OCI-M1 (cell line): ENCODE measurements around the gene HGD.
"Not testable (repeated sequence)": the region's sequence is repeated elsewhere in the genome, so short reads cannot be mapped to it uniquely, and the experiment has no call there.

Experiments used
- DNase-seq: peaks from one replicate; lab custom pipeline; 2025; lab: John Stamatoyannopoulos, UW

HGD gene

DNA sequence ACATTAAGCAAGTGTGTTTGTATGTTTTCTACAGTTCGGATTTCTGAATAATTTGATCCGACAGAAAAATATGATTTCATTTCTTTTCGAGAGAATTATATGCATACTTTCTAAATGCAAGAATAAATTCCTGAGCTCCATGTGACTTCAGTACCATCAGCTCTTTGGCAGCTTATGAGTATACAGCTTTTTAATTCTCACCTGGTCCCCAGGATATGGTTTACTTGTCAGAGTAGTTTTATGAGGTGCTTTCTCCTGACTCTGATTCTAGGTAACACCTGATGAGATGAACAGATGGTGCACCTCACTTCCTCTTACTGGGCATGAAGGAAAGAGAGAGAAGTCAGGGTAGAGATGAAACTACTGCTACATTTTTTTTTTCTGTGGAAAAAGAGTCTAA lies 3.1 kb downstream of the HGD start:
- DNase-seq = no peak

DNA sequence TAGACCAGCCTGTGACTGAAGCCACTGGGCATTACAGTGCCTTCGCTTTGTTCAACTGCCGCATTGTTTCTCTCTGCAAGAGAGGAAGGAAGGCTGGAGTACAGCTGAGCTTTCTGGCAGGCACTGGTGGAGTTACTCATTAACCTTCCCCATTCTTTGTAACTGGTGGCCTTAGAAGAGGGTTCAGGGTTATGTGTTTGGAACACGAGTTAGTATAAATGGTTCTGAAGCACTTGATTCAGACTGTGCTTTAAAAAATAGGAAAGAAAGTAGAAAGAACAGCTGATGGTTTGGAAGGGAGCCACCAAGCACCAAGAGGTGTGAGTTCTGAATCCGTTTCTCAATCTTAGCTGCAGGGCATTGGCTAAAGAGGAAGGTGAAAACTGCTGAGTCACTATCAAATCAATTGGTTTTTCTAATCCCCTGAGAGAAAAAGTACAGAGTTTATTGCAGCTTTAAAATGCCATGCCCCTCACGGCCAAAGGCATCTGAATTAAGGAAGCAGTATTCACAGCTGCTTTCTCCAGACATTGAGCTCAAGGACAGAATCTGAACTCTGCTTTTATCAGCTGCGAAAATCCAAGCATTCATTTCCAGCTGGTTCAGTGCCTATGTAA lies 3.6 kb downstream of the HGD start:
- peak; percentile 88 for DNase-seq

DNA sequence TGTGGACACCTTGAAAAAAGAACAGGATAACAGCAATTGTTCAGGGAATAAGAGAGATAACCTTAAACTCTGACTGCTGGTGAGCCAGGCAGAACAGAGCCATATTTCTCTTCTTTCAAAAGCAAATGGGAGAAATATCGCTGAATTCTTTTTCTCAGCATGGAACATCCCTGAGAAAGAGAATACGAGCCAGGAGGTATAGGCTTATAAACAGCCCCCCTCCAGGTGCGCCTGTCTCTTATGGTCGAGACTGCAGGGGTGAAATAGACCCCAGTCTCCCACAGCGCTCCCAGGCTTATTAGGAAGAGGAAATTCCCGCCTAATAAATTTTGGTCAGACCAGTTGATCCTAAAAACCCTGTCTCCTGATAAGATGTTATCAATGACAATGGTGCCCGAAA lies 4.8 kb downstream of the HGD start:
- DNase-seq = not testable (repeated sequence)

DNA sequence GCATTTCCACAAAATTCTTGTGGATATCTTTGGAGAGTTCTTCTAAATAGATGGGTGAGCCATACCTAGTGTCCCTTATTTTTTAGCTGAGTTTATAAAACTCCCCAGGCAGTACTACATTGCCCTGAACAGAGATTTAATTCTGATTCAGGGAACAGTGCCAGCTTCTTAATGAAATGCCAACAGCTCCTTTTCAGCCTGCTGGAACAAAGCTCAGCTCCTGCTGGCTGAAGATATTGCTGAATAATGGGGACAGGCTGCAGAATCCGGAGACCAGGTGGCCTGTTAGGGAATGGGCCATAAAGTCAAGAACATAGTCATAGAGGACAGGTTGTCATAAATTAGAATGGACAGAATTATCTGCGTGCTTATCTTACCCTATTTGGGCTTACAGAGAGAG lies 8.9 kb downstream of the HGD start:
- DNase-seq = no peak

DNA sequence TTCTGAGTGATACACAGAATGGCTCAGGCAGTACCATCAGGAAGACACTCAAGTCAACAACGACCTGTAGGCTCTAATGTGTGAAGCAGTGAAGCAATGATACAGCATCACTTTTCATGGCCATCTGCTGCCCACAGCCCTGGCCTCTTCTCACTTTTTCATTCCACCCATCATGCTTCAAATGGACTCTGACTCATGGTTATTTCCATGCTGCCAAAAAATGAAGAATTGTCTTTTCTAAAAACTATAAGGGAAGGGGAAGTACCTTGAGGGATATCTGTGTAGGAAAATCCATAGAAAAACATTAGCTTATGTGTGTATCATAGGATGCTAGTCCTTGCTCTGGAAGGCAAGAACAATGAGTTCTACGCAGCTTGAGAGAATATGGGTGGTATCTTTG lies 11.5 kb downstream of the HGD start:
- no peak for DNase-seq

DNA sequence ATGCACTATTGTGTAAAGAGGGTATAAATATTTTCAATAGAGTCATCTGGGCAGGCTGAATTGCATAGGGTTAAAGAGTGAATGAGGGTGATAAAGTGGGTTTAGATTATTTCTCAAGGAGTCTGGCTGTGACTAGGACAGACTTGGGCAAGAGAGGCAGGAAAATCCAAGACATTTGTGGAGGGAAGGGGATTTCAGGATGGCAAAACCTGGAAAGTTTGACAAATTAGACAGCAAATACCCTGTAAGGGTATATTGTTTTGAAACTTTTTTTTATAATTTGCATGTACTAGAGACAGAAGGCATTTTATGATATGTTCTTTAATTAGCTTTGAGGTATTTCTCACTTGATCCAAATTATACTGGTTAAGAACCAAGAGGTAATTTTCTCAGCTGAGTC lies 17.1 kb downstream of the HGD start:
- no peak for DNase-seq

DNA sequence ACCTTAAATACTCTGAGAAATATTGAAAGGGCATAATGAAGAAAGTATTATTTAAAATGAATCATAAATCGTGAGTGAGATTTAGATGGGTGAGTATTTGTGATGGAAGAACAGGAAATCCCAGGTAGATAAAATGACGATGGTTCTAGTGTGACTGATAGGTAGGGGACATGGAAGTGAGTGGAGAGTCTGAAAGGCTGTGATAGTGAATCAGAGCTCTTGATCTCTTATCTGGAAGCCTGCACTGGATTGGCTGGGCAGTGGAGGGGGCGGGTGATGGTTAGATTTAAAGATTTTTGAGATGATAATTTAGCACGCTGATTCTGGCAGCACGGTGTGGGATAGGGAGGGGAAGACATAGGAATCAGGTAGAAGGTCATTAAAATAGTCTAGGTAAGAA lies 20.1 kb downstream of the HGD start:
- DNase-seq = no peak

DNA sequence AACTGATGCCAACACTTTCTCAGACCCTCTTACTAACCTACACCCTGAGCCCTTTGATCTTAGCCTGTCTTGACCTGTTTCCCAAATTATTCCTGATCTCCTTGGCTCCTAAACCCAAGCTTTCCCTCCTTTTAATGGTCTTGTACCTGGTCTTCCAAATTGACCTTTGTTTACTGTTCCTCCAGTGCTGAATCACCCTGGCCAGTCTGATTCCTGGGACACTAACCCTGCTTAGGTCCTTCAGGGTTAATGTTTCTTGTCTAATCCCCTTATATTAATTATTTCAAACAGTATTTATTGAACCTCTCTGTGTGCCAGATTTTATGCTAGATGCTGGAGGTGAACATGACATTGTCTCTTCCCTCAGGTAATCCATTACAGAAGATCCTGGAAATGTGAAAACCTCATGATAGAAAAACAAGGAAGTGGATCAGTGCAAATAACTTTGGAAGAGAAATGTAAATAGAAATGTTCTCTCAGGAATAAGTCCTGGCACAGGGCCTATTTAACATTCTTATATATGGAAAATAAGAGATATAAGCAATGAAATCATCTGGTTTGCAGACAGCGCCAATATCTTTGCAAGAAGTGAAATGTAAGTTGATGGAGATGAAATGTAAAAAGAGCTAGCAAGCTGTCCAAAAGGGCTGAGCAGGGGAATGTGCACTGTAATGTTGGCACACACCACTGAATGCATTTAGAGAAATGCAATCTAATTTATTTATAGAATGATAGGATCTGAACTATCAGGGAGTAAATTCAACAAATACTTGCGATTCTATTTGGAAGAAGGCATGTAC lies 20.7 kb downstream of the HGD start:
- no peak for DNase-seq

DNA sequence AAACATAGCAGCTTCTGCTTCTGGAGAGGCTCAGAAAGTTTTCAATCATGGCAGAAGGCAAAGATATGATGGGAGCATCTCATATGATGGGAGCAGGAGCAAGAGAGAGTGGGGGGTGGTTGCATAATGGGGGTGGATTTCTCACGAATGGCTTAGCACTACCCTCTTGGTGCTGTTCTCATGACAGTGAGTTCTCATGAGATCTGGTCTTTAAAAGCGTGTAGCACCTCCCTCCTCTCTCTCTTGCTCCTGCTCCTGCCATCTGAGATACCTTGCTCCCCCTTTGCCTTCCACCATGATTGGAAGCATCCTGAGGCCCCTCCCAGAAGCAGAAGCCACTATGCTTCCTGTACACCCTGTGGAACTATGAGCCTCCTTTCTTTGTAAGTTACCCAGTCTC lies 22.2 kb downstream of the HGD start:
- DNase-seq = no peak

DNA sequence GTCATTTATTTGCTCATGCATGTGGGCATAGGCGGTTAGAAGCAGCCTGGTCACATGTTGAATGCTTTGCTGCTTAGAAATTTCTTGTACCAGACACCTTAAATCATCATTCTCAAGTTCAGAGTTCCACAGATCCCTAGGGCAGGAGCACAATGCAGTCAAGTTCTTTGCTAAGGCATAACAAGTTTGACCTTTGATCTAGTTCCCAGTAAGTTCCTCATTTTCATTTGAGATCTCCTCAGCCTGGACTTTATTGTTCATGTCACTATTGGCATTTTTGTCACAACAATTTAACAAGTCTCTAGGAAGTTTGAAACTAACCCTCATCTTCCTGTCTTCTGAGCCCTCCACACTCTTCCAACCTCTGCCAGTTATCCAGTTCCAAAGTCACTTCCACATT lies 22.8 kb downstream of the HGD start:
- DNase-seq = peak; percentile 65

DNA sequence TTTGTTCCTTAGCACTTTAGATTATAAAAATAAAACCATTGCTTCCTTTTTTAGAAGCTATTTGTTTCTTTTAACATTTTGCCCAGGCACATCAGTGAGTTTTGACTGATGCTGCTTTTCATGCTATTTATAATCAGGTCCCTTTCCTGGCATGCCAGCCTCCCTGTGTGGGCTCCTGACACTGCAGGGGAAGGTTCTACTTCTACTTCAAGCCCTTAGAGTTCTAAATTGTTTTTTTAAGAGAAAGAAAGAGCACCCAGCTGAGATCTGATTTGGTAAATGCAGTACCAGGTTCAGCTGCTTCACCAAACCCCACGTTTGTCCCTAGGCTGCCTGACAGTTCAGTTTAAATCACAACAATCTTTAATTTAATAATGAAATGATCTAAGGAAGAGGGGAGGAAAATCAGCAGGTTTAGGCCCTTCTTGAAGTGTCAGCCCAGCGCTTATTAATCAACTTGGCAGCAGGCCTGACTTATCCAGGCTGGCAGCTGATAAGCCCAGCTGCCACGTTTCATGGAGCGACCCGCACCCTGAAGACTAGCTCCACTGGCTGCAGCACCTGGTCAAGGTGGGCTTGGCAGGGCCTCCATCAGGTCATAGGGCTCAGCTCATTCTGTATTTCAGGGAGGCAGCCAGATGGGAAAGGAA lies 29.0 kb downstream of the HGD start:
- DNase-seq = no peak

DNA sequence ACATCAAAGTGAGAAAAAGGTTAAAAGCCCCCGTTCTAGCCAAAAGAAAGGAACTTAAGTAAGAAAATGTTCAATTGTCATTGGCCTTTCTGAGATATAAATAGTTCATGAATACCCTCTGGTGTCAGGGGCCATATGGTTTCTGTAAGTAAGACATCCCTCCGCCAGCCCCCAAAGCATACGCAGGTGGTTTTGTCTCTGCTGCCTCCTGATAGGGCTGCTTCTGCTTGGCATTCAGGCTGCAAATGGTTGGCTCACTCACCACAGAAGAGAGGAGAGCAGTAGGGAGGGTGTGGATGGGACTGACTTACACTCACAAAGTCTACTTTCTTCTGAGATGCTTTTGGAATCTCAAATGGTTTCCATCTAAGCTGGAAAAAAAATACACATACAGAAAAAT lies 29.8 kb downstream of the HGD start:
- DNase-seq = no peak

DNA sequence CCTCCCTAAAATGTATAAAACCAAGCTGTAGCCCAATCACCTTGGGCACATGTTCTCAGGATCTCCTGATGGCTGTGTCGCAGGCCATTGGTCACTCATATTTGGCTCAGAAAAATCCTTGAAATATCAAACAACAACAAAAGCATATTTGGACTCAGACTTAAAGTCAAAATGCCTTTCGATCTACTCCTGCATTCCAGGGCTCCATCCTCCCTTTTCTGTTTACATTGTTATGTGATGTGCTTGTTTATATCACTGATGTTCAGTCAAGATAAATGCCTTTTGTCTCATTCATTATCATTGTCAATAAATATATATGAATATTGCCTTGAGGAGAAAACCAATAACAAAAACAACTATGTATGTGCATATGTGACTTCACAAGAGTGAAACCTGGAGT lies 31.7 kb downstream of the HGD start:
- no peak for DNase-seq

DNA sequence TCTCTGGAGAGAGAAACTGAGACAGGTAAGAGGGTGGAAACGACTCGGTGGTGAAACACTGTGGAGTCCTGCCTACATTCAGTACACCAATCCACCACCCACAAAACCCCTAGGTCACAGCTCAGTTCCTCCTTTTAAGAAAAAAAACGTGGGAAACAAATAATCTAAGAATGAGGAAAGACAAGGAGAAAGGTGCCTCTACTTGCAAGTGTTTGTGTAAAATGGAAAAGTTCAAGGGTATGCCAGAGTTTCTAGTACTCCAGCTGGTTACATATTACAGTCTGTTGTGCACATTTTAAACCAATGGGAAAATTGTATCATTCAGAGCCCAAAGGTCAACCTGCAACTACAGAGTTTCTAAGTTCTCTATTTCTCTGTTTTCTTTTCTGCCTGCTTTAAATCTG lies 32.2 kb downstream of the HGD start:
- peak; percentile 9 for DNase-seq

DNA sequence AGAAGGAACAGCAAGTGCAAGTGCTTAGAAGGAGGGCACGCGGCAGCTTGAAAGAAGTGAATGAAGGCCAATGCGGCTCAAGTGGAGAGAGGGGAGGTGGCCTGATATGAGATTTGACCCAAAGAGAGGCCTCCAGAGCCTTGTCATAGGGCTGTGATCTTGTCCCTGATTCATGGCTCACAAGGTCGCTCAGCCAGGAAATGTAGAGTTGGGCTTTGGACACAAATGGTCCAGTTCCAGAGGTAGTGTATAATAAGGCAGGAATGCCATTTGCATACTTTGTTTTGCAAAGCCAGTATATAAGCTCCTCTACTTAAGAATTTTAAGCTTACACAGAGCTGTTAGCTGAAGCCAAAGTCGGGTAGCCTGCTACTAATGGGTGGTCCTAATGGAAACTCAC lies 33.7 kb downstream of the HGD start:
- DNase-seq = no peak

DNA sequence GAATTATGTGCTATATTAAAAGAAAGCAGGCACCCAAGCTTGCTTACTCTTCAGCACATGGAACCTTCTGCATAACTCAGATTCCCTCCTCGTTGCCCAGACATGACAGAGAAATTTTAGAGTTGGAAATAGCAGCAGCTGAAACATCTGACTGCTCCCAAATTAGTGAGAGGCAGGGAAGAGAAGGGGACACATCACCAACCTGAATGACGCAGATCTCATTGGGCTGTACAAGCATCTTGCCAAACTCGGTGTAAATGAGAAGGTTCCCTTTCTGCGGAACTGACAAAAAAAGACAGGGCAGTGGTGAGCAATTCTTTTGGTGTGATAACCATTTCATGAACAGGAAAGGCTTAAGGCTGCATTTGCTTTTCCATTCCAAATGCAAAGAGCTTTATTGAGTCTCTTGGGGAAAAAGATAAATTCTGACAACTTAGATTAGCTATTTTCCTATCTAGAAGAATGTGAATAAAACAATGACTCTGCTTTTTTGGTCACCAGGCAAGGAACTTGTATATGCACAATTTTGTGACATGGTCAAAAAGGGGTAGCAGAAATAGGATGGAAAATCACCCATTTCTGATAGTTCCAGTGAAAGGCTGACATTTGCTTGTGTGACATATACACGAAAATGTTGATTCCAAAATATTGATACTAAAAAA lies 35.1 kb downstream of the HGD start:
- DNase-seq = peak; percentile 50

DNA sequence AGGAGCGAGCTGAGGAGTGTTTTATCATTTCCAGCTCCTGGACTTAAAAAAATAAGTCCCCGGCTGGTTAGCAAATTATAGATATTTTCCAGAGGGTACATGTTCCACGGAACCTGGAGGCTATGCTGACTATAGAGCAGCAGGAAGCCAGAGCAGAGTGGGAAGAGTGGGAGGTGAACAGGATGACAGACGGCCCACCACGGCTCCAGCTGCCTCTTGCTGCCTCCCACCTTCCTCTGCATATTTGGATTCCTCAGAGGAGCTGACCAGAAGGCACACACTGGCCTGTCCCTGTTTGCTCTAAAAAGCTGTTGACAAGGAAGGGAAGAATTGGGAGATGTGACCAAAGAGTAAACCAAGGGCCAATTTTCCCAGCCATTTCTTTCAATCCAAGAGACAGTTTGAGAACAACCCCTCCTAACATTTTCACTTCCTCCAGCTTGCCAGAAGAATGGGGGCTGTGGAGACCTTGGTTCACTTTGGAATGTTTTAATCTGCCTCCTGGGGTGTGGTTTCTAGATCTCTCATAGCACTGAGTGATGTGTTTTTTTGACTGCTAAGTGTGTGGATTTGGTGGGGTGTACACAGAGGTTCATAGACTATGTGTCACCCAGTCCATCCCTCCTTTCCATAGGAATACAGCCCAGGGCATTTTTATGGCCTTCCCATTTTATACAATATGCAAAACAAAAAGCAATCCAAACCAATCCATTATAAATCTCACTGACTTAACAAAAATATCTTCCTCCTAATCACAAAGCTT lies 36.8 kb downstream of the HGD start:
- DNase-seq = no peak

DNA sequence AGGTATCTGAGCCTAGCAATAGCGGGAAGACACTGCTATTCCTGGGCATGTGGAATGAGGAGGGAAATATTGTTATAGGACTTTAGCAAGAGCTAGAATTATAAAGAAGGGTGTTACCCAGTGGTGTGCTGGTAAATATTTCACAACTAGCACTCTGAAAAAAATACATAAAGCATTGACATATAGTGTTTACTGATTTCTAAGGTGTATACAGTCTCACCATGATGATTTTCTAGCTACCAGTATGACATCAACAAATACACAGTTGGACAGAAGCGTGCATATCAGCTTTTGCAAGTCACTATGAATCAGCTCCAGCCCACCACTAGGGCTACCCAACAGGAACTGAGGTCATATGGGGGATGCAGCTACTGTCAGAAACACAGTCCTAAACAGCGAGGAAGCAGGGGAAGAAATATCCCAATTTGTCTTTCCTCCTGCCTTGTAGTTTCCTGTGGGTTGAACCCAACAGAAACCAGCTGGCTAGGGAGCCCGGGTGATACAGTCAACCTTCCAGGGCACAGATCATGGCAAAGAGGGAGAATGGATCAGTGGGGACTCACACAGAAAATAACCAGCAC lies 39.6 kb downstream of the HGD start:
- DNase-seq = peak; percentile 93

DNA sequence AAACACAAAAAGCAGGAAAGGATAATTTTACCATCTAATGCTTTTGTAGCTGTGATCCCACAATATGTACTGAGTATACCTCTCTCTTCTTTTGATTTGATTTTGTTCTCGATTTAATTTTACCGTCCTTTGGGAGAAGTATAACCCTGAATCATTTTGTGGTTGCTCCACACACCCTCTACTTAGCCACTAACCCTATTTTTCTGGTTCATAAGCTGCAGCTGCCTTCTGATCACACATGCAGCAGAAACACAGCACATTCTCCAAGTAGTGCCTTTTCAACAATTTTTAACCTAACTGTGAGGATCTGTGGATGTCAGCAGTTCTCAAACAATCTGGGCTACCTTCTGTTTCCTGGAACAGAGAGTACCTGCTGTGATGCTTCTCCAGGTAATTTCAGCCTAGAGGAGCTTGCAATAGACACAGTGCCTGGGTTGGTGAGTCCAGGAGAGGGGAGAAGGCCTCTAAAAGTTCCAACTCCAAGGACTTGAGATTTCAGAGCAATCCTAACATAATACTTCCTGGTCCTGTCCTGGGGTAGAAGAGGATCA lies 40.3 kb downstream of the HGD start:
- DNase-seq = no peak

DNA sequence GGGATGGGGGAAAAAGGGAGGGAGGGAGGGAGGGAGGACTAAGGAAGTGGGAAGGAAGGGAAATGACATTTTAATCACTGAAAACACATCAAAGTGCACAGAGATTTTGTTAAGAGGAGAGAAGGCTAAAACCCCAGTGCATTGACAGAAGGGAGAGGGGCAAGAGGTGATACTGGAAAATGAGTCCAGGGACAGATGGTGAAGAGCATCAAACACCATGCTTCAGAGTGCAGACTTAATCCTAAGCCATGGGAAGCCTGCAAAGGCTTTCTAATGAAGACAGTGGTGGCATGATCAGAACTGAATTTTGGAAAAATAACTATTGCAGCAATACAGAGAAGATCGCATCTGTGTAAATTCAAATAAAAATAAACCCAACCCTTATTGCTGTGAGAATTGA lies 41.8 kb downstream of the HGD start:
- DNase-seq = no peak

DNA sequence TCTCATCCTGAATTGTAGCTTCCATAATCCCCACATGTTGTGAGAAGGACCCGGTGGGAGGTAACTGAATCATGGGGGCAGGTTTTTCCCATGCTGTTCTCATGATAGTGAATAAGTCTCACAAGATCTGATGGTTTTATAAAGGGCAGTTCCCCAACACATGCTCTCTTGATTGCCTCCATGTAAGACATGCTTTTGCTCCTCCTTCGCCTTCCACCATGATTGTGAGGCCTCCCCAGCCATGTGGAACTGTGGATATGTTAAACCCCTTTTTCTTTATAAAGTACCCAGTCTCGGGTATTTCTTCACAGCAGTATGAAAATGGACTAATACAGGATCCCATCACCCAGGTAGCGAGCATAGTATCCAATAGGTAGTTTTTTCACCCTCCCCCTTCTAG lies 43.2 kb downstream of the HGD start:
- DNase-seq = not testable (repeated sequence)
